ENCODE measurements around the gene KCTD10. TPM values are rescaled to one million over a fixed set of nuclear protein-coding genes. Genes with fewer than 3 reads are reported as not detected.

Gene KCTD10, protein sequence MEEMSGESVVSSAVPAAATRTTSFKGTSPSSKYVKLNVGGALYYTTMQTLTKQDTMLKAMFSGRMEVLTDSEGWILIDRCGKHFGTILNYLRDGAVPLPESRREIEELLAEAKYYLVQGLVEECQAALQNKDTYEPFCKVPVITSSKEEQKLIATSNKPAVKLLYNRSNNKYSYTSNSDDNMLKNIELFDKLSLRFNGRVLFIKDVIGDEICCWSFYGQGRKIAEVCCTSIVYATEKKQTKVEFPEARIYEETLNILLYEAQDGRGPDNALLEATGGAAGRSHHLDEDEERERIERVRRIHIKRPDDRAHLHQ
- total RNA-seq (2021) = 35.1 to 44.7 TPM (median 37.6 TPM) in 3 replicates
- percentile 88 among the genes with signal in this experiment for Bru-seq, nascent RNA
- long read RNA-seq, experiment 1, full-length matches to known transcripts = 134 of 197 reads
- long read RNA-seq, experiment 1, partial matches to known transcripts = 33 of 197 reads
- long read RNA-seq, experiment 1, other reads (novel, unspliced or antisense) = 30 of 197 reads
- long read RNA-seq, experiment 2, full-length matches to known transcripts = 12 of 38 reads
- long read RNA-seq, experiment 2, partial matches to known transcripts = 4 of 38 reads
- long read RNA-seq, experiment 2, other reads (novel, unspliced or antisense) = 22 of 38 reads
- long read RNA-seq, experiment 3, full-length matches to known transcripts = 23 of 30 reads
- long read RNA-seq, experiment 3, partial matches to known transcripts = 1 of 30 reads
- long read RNA-seq, experiment 3, other reads (novel, unspliced or antisense) = 6 of 30 reads

DNA sequence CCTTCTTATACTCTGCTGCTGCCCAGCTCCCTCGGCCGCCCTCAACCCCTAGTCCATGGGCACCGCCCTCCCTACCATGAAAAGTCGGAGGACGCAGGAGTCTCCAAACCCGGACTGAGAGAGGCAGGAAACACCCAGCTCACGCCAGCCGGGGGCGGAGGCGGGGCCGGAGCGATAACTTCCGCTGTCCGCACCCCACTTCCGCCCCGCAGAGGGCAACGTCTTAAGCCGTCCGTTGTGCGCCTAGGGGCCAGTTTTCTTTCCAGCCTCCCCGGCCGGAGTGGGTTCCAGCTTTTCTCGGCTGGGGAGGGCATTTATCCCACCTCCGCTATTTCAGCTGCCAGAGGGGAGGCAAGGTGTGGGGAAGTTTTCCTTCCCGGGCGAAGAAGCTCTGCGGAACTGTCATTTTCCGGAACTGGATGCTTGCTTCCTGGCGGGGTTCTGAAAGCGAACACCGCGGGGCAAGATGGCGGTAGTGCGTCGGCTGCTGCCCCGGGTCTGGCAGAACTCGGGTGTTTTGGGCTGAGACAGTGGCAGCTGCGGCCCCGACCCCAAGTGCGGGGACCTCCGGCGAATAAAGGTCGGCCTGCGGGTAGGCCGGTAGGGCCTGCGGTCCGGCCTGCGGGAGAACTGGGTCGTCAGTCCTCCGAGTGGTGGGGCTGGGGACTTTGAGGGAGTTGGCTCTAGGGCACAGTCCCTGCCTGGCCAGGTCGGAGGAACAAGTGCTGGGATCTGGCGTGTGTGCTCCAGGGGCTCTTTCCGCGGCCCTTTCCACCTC is at the start of gene KCTD10, which contains the start of gene UBE3B:
TSS of gene KCTD10 (minus strand) at position 116 of the 778 bp plus-strand sequence. CDS start at position 78, 38 bp downstream.
TSS of gene UBE3B (plus strand) at position 450 of the 778 bp plus-strand sequence. CDS start 5,918 bp downstream, outside the sequence.
- no peaks in the 10 kb centered on the region for H3K27me3 Mint-ChIP-seq (ENCODE audit: low read depth)
- ChIA-PET POLR2A (interaction anchor here (1.0 to 1.8 kb wide), 3 partner anchors 15 to 44 kb away, joined by 3 to 14 read pairs (median 4); no protein-coding TSS in a partner anchor), CTCF (interaction anchor here (0.7 to 6.7 kb wide), 9 partner anchors 15 to 368 kb away, joined by 3 to 44 read pairs (median 4); no protein-coding TSS in a partner anchor)
- peak within 1 kb of the TSS; percentile 94 for H3K4me3 Mint-ChIP-seq
- H3K4me1 Mint-ChIP-seq = peaks cover 30% of the 10 kb centered on the region
- peak; percentile 73 for TF ChIP-seq SP1 (CRISPR knock-in tag; conservative IDR thresholded peaks at IDR 0.05)
- TF ChIP-seq, protein P1, sequence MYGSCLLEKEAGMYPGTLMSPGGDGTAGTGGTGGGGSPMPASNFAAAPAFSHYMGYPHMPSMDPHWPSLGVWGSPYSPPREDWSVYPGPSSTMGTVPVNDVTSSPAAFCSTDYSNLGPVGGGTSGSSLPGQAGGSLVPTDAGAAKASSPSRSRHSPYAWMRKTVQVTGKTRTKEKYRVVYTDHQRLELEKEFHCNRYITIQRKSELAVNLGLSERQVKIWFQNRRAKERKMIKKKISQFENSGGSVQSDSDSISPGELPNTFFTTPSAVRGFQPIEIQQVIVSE (CRISPR knock-in tag; IDR thresholded peaks at IDR 0.05; ENCODE audit: borderline replicate concordance) = no peak
- TF ChIP-seq CREM (CRISPR knock-in tag; IDR thresholded peaks at IDR 0.05) = peak; percentile 63; the same call in 1 of the 2 replicates
- no peak for TF ChIP-seq PRRX2 (CRISPR knock-in tag; IDR thresholded peaks at IDR 0.05)
- TF ChIP-seq GABPB1 (CRISPR knock-in tag; IDR thresholded peaks at IDR 0.05) = peak; percentile 86
- TF ChIP-seq ETV6 (CRISPR knock-in tag; IDR thresholded peaks at IDR 0.05) = 0 out of 2 replicates have a peak, but pooled peaks have one; percentile 45
- TF ChIP-seq HMGA2 (CRISPR knock-in tag; IDR thresholded peaks at IDR 0.05) = peak; percentile 50; the same call in 1 of the 2 replicates
- TF ChIP-seq, protein P2, sequence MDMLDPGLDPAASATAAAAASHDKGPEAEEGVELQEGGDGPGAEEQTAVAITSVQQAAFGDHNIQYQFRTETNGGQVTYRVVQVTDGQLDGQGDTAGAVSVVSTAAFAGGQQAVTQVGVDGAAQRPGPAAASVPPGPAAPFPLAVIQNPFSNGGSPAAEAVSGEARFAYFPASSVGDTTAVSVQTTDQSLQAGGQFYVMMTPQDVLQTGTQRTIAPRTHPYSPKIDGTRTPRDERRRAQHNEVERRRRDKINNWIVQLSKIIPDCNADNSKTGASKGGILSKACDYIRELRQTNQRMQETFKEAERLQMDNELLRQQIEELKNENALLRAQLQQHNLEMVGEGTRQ (CRISPR knock-in tag; IDR thresholded peaks at IDR 0.05) = peak; percentile 23; the same call in 1 of the 2 replicates
- TF ChIP-seq TEAD1 (CRISPR knock-in tag; IDR thresholded peaks at IDR 0.05) = no peak
- TF ChIP-seq, protein P3, sequence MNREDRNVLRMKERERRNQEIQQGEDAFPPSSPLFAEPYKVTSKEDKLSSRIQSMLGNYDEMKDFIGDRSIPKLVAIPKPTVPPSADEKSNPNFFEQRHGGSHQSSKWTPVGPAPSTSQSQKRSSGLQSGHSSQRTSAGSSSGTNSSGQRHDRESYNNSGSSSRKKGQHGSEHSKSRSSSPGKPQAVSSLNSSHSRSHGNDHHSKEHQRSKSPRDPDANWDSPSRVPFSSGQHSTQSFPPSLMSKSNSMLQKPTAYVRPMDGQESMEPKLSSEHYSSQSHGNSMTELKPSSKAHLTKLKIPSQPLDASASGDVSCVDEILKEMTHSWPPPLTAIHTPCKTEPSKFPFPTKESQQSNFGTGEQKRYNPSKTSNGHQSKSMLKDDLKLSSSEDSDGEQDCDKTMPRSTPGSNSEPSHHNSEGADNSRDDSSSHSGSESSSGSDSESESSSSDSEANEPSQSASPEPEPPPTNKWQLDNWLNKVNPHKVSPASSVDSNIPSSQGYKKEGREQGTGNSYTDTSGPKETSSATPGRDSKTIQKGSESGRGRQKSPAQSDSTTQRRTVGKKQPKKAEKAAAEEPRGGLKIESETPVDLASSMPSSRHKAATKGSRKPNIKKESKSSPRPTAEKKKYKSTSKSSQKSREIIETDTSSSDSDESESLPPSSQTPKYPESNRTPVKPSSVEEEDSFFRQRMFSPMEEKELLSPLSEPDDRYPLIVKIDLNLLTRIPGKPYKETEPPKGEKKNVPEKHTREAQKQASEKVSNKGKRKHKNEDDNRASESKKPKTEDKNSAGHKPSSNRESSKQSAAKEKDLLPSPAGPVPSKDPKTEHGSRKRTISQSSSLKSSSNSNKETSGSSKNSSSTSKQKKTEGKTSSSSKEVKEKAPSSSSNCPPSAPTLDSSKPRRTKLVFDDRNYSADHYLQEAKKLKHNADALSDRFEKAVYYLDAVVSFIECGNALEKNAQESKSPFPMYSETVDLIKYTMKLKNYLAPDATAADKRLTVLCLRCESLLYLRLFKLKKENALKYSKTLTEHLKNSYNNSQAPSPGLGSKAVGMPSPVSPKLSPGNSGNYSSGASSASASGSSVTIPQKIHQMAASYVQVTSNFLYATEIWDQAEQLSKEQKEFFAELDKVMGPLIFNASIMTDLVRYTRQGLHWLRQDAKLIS (CRISPR knock-in tag; IDR thresholded peaks at IDR 0.05; ENCODE audit: borderline replicate concordance) = 0 out of 2 replicates have a peak, but pooled peaks have one; percentile 72
- TF ChIP-seq, protein P4, sequence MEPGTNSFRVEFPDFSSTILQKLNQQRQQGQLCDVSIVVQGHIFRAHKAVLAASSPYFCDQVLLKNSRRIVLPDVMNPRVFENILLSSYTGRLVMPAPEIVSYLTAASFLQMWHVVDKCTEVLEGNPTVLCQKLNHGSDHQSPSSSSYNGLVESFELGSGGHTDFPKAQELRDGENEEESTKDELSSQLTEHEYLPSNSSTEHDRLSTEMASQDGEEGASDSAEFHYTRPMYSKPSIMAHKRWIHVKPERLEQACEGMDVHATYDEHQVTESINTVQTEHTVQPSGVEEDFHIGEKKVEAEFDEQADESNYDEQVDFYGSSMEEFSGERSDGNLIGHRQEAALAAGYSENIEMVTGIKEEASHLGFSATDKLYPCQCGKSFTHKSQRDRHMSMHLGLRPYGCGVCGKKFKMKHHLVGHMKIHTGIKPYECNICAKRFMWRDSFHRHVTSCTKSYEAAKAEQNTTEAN (CRISPR knock-in tag; IDR thresholded peaks at IDR 0.05) = no peak
- TF ChIP-seq ZNF219 (CRISPR knock-in tag; IDR thresholded peaks at IDR 0.05; ENCODE audit: borderline replicate concordance) = peak; percentile 12; the same call in 1 of the 2 replicates
- TF ChIP-seq NFYB (CRISPR knock-in tag; conservative IDR thresholded peaks at IDR 0.05; ENCODE audit: low read depth) = 0 out of 2 replicates have a peak, but pooled peaks have one; percentile 26
- ATAC-seq = peak; percentile 88
- no peaks in the 10 kb centered on the region for H3K9me3 Mint-ChIP-seq
- peak within 1 kb of the TSS; percentile 99 for H3K27ac Mint-ChIP-seq
- peak; percentile 89 for DNase-seq (ENCODE audit: low spot score)
- H3K36me3 Mint-ChIP-seq = peaks cover 3% of the 10 kb centered on the region; the same call in 1 of the 2 replicates

DNA sequence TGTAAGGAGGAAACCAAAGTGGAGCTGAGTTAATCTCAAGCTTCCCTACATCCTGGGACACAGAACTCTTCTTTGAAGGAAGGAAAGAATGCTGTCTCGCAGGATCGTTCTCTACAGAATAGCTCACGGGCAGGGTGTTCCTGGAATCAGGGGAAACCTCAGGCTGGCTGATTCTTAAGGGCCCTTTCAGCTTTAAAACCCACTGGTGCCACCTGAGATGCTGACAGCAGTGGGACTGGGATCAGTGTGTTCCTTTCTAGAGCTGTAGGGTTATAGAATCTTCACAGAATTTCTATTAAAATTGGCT is 48.1 kb upstream of the KCTD10 start:
- ChIA-PET CTCF (no interaction called here), POLR2A (no interaction called here)
- Mint-ChIP-seq H3K4me1 (peaks cover 8% of the 10 kb centered on the region), H3K9me3 (no peaks in the 10 kb centered on the region), H3K27me3 (ENCODE audit: low read depth) (no peaks in the 10 kb centered on the region), H3K4me3 (no peak overlapping the region), H3K36me3 (peaks cover 29% of the 10 kb centered on the region), H3K27ac (no peak overlapping the region)
- ATAC-seq (no peak), DNase-seq (ENCODE audit: low spot score) (no peak)
- TF ChIP-seq, protein P5, sequence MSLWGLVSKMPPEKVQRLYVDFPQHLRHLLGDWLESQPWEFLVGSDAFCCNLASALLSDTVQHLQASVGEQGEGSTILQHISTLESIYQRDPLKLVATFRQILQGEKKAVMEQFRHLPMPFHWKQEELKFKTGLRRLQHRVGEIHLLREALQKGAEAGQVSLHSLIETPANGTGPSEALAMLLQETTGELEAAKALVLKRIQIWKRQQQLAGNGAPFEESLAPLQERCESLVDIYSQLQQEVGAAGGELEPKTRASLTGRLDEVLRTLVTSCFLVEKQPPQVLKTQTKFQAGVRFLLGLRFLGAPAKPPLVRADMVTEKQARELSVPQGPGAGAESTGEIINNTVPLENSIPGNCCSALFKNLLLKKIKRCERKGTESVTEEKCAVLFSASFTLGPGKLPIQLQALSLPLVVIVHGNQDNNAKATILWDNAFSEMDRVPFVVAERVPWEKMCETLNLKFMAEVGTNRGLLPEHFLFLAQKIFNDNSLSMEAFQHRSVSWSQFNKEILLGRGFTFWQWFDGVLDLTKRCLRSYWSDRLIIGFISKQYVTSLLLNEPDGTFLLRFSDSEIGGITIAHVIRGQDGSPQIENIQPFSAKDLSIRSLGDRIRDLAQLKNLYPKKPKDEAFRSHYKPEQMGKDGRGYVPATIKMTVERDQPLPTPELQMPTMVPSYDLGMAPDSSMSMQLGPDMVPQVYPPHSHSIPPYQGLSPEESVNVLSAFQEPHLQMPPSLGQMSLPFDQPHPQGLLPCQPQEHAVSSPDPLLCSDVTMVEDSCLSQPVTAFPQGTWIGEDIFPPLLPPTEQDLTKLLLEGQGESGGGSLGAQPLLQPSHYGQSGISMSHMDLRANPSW (CRISPR knock-in tag; conservative IDR thresholded peaks at IDR 0.05; ENCODE audit: low read depth) = no peak
- TF ChIP-seq TP53 (CRISPR knock-in tag; IDR thresholded peaks at IDR 0.05) = no peak
- TF ChIP-seq NFYB (CRISPR knock-in tag; conservative IDR thresholded peaks at IDR 0.05; ENCODE audit: low read depth) = no peak
- no peak for TF ChIP-seq MYBL2 (CRISPR knock-in tag; IDR thresholded peaks at IDR 0.05)
- TF ChIP-seq, protein P6, sequence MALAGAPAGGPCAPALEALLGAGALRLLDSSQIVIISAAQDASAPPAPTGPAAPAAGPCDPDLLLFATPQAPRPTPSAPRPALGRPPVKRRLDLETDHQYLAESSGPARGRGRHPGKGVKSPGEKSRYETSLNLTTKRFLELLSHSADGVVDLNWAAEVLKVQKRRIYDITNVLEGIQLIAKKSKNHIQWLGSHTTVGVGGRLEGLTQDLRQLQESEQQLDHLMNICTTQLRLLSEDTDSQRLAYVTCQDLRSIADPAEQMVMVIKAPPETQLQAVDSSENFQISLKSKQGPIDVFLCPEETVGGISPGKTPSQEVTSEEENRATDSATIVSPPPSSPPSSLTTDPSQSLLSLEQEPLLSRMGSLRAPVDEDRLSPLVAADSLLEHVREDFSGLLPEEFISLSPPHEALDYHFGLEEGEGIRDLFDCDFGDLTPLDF (CRISPR knock-in tag; IDR thresholded peaks at IDR 0.05) = no peak
- no peak for TF ChIP-seq FOXP1 (CRISPR knock-in tag; IDR thresholded peaks at IDR 0.05; ENCODE audit: borderline replicate concordance)
